Parathyroid adenoma (tissue), 2 donors: ENCODE measurements around the gene ATP6AP2.
A peak's percentile ranks its signal among the peaks of the same experiment; 100 is the strongest.

ENCODE experiments used
- H2AFZ ChIP-seq: fragments of 300-600 bp; sonication (generic); one replicate; pipeline ENCODE4 v1.7.0; 2017; ENCODE audit warnings: antibody characterized with exemption, mild to moderate bottlenecking
- H3K27ac ChIP-seq: fragments of 300-600 bp; sonication (generic); one replicate; pipeline ENCODE4 v1.7.0; 2017
- H3K27me3 ChIP-seq: fragments of 300-600 bp; sonication (generic); one replicate; pipeline ENCODE4 v1.7.0; 2017; ENCODE audit warnings: low read length; ENCODE audit not compliant: control insufficient read depth, insufficient read depth
- H3K36me3 ChIP-seq: fragments of 300-600 bp; sonication (generic); one replicate; pipeline ENCODE4 v1.7.0; 2017; ENCODE audit warnings: low read length; ENCODE audit not compliant: control insufficient read depth, insufficient read depth
- H3K4me1 ChIP-seq: fragments of 300-600 bp; sonication (generic); one replicate; pipeline ENCODE4 v1.7.0; 2017; ENCODE audit warnings: control low read depth
- H3K4me2 ChIP-seq: fragments of 300-600 bp; sonication (generic); one replicate; pipeline ENCODE4 v1.7.0; 2017; ENCODE audit warnings: low read length
- H3K4me3 ChIP-seq: fragments of 300-600 bp; sonication (generic); one replicate; pipeline ENCODE4 v1.7.0; 2017; ENCODE audit warnings: low read depth, low read length
- H3K79me2 ChIP-seq: fragments of 300-600 bp; sonication (generic); one replicate; pipeline ENCODE4 v1.7.0; 2017; ENCODE audit warnings: control low read depth
- H3K9ac ChIP-seq: fragments of 300-600 bp; sonication (generic); one replicate; pipeline ENCODE4 v1.7.0; 2017; ENCODE audit warnings: mild to moderate bottlenecking
- H3K9me3 ChIP-seq: fragments of 300-600 bp; sonication (generic); one replicate; pipeline ENCODE4 v1.7.0; 2017; ENCODE audit warnings: low read length; ENCODE audit not compliant: control insufficient read depth
- TF ChIP-seq, protein P1 (sequence below): fragments of 300-600 bp; sonication (generic); IDR thresholded peaks from one replicate; pipeline ENCODE4 v1.7.0; 2017; ENCODE audit warnings: antibody characterized with exemption, mild to moderate bottlenecking
- donor health status: primary hyperparathyroidism.

Gene ATP6AP2

DNA sequence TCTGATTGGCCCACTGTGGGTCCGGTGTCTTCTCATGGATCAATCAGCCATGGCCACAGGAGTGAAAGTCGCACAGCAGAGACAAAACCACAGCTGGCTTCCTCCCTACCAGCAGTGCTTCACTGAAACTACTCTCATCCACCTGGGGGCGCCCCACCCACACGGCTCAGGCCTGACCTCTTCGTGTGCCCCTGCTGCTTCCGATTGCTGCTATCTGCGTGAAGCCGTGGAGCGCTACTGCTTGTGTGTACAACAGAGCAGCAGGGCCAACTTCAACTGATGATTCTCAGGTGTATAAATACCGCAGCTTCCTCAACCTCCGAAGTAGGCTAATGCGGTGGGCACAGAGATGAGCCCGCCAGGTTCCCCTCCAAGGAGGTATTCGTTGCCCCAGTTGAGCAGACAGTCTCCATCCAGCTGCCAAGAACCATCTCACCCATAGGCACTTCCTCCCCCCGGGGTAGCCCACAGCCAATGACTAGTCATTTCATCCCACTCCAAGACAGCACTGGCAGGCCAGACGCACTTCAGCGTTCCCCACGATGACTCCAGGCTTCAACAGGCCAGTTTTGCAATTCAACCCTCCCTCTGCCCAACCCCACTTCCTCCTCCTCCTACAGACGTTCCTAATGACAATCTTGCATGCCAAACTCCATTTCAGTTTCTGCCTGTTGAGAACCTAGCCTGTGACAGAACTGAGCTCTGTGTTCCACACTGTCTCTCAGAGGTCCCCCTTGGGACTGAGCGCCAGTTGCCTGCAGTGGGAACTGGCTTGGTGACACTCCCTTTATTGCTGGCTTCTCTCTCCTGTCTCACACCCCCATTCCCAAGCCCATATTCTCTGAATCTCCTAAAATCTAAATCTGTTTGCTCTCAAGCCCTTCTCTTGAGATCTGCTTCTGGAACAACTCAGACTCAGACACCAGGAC is 41.3 kb upstream of the ATP6AP2 start:
- Histone ChIP-seq H3K9me3 (no peaks in the 10 kb centered on the region), H3K4me3 (no peak overlapping the region), H3K9ac (no peak overlapping the region), H3K4me2 (no peak overlapping the region), H3K27ac (no peak overlapping the region), H3K27me3 (no peaks in the 10 kb centered on the region), H3K36me3 (no peaks in the 10 kb centered on the region), H2AFZ (no peak overlapping the region), H3K79me2 (no peaks in the 10 kb centered on the region), H3K4me1 (peaks cover 1% of the 10 kb centered on the region)
- TF ChIP-seq, protein P1, sequence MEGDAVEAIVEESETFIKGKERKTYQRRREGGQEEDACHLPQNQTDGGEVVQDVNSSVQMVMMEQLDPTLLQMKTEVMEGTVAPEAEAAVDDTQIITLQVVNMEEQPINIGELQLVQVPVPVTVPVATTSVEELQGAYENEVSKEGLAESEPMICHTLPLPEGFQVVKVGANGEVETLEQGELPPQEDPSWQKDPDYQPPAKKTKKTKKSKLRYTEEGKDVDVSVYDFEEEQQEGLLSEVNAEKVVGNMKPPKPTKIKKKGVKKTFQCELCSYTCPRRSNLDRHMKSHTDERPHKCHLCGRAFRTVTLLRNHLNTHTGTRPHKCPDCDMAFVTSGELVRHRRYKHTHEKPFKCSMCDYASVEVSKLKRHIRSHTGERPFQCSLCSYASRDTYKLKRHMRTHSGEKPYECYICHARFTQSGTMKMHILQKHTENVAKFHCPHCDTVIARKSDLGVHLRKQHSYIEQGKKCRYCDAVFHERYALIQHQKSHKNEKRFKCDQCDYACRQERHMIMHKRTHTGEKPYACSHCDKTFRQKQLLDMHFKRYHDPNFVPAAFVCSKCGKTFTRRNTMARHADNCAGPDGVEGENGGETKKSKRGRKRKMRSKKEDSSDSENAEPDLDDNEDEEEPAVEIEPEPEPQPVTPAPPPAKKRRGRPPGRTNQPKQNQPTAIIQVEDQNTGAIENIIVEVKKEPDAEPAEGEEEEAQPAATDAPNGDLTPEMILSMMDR: no peak

DNA sequence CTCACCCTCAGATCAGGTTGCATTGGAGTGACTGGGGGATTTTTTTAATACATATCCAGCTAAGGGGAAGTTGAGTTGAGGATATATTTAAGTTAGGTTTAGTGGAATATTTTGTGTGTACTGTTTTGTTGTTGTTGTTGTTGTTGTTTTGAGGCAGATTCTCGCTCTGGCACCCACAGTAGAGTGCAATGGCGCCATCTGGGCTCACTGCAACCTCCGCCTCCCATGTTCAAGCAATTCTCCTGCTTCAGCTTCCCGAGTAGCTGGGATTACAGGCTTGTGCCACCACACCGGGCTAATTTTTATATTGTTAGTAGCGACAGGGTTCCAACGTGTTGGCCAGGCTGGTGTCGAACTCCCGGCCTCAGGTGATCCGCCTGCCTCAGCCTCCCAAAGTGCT is 38.6 kb upstream of the ATP6AP2 start:
- no peak overlapping the region for H2AFZ ChIP-seq
- no peak overlapping the region for H3K4me3 ChIP-seq
- H3K79me2 ChIP-seq: no peaks in the 10 kb centered on the region
- TF ChIP-seq, protein P1: no peak
- H3K4me1 ChIP-seq: peaks cover 8% of the 10 kb centered on the region
- no peak overlapping the region for H3K9ac ChIP-seq
- no peak overlapping the region for H3K27ac ChIP-seq
- no peaks in the 10 kb centered on the region for H3K9me3 ChIP-seq
- no peak overlapping the region for H3K4me2 ChIP-seq
- H3K36me3 ChIP-seq: no peaks in the 10 kb centered on the region
- no peaks in the 10 kb centered on the region for H3K27me3 ChIP-seq

DNA sequence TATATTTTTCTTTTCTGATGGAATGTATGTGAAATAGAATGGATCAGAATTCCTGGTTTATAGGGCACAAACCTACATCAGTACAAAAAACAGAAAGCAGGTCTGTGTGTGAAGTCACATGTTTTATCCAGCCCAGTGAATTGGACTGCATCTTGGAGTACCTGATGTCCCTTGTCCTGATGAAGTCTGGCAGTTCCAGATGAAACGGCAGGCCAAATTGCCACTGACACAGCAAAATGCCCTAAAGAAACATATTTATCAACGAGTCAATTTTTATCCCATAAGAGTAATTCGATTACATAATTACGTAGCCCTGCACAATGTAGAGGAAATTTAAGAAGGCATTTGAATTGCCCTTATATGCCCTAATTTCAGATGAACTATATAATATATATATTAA is 37.8 kb upstream of the ATP6AP2 start:
- Histone ChIP-seq H3K27me3 (no peaks in the 10 kb centered on the region), H3K27ac (no peak overlapping the region), H3K9me3 (no peaks in the 10 kb centered on the region), H3K4me2 (no peak overlapping the region), H3K79me2 (no peaks in the 10 kb centered on the region), H3K4me3 (no peak overlapping the region), H3K9ac (no peak overlapping the region), H3K36me3 (no peaks in the 10 kb centered on the region), H3K4me1 (peaks cover 15% of the 10 kb centered on the region), H2AFZ (no peak overlapping the region)
- TF ChIP-seq, protein P1: no peak

DNA sequence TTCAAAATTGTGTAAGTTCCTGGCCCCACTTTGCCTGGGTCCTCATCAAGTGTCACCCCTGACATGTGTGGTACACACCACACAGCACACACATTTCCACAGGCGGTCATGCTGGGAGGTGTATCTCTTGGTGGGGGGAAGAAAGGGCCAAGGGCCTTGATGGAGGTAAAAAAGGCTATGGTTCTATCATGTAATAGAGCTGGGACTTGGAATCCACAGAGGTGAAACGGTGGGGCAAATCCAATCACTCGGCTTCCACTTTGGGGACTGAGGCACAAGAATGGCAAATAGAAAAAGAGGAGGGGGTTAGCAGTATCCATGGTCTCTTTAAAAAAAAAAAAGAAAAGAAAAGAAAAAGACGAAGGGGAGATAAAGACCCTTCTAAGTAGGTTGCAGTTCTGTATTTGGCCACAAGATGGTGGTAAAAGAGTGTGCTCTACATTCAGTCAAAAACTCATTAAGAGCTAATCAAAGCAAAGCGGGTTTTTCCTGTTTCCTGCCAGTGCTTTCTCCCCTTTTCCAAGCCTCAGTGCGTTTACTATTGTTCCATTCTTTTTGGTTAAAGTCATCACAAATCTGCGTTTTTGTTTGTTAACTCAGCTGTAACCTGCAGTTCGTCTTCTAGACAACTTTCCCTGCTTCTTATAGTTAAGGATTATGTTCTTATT is 37.0 kb upstream of the ATP6AP2 start:
- H3K9me3 ChIP-seq: no peaks in the 10 kb centered on the region
- H3K36me3 ChIP-seq: no peaks in the 10 kb centered on the region
- H3K4me2 ChIP-seq: peak overlapping the region; percentile 39
- H3K27me3 ChIP-seq: no peaks in the 10 kb centered on the region
- no peaks in the 10 kb centered on the region for H3K79me2 ChIP-seq
- H3K4me3 ChIP-seq: peak overlapping the region; percentile 31
- peaks cover 16% of the 10 kb centered on the region for H3K4me1 ChIP-seq
- H2AFZ ChIP-seq: peak overlapping the region; percentile 73
- peak overlapping the region; percentile 62 for H3K27ac ChIP-seq
- no peak overlapping the region for H3K9ac ChIP-seq
- TF ChIP-seq, protein P1: peak; percentile 82
